ENCODE results near the gene RALGAPA2. TPM values are rescaled to one million over a fixed set of nuclear protein-coding genes. Genes with fewer than 3 reads are reported as not detected.

Gene RALGAPA2
- polyA plus RNA-seq, 2 of the 4 experiments (the other 2 are of a cell fraction): 4.0 to 4.7 TPM

GRCh38 chr20:20391766-20392165, 320.7 kb downstream of the RALGAPA2 start:
- POLR2A ChIA-PET: interaction anchor here (0.5 kb wide), 1 partner anchor 1336 kb away, joined by 4 read pairs; no protein-coding TSS in a partner anchor

GRCh38 chr20:20391115-20391514, 321.3 kb downstream of the RALGAPA2 start:
- WGBS (ENCODE audit: missing lambda C conversion rate): 68% methylated on average over 4 of the region's 4 CpGs
- Histone ChIP-seq H3K4me3 (no peak overlapping the region), H3K9me3 (no peaks in the 10 kb centered on the region), H3K4me1 (no peaks in the 10 kb centered on the region), H3K27ac (no peak overlapping the region), H3K4me2 (no peak overlapping the region)
- CTCF ChIA-PET: interaction anchor here (0.6 kb wide), 1 partner anchor 74 kb away, joined by 3 read pairs; no protein-coding TSS in a partner anchor
- DNase-seq (ENCODE audit: low read depth in 1 of 2, low spot score in 1 of 2) (no peak), FAIRE-seq (no peak), ATAC-seq (no peak)
- TF ChIP-seq MAFK (IDR thresholded peaks at IDR 0.05; ENCODE audit: partially characterized antibody): peak; percentile 61
- TF ChIP-seq RFX5 (IDR thresholded peaks at IDR 0.05): no peak
- no peak for TF ChIP-seq FOXS1 (CRISPR knock-in tag; IDR thresholded peaks at IDR 0.05)
- TF ChIP-seq GATA3 (IDR thresholded peaks at IDR 0.05; ENCODE audit: borderline replicate concordance): no peak
- POLR2A ChIA-PET: no interaction called here

More at GRCh38 chr20:20391766-20392165, 320.7 kb downstream of the RALGAPA2 start:
- FAIRE-seq: no peak
- no peak overlapping the region for H3K4me3 ChIP-seq
- TF ChIP-seq RARB (CRISPR knock-in tag; IDR thresholded peaks at IDR 0.05) (no peak), CEBPB (IDR thresholded peaks at IDR 0.05) (no peak), RNF2 (IDR thresholded peaks at IDR 0.05; ENCODE audit: borderline replicate concordance, low read depth) (no peak), EHMT2 (IDR thresholded peaks at IDR 0.05; ENCODE audit: low read depth) (no peak), CBX2 (IDR thresholded peaks at IDR 0.05; ENCODE audit: borderline replicate concordance, low read depth) (no peak), MAX (IDR thresholded peaks at IDR 0.05) (no peak), MAFK (IDR thresholded peaks at IDR 0.05; ENCODE audit: partially characterized antibody) (no peak), TP53 (CRISPR knock-in tag; IDR thresholded peaks at IDR 0.05) (no peak), ZFP36 (IDR thresholded peaks at IDR 0.05; ENCODE audit: borderline replicate concordance, partially characterized antibody) (no peak), POLR2AphosphoS2 (conservative IDR thresholded peaks at IDR 0.05; ENCODE audit: low read length) (no peak), GATA3 (IDR thresholded peaks at IDR 0.05; ENCODE audit: borderline replicate concordance) (no peak)
- DNase-seq (ENCODE audit: low read depth in 1 of 2, low spot score in 1 of 2): no peak
- CTCF ChIA-PET: no interaction called here
- H3K9me3 ChIP-seq: no peaks in the 10 kb centered on the region
- no peak overlapping the region for H3K4me2 ChIP-seq
- no peak for ATAC-seq
- WGBS (ENCODE audit: missing lambda C conversion rate): 82% methylated on average over 13 of the region's 13 CpGs
- H3K27ac ChIP-seq: no peak overlapping the region
- no peaks in the 10 kb centered on the region for H3K4me1 ChIP-seq

- no peak for ATAC-seq
- FAIRE-seq: no peak
- no peaks in the 10 kb centered on the region for H3K4me1 ChIP-seq
- H3K4me3 ChIP-seq: no peak overlapping the region
- 90% methylated on average over 9 of the region's 9 CpGs for WGBS (ENCODE audit: missing lambda C conversion rate)
- POLR2A ChIA-PET: no interaction called here
- H3K4me2 ChIP-seq: no peak overlapping the region
- no peak for TF ChIP-seq POLR2A (IDR thresholded peaks at IDR 0.05; ENCODE audit: low read length)
- no peak for TF ChIP-seq NPAS2 (CRISPR knock-in tag; IDR thresholded peaks at IDR 0.05; ENCODE audit: borderline replicate concordance)
- TF ChIP-seq RFX5 (IDR thresholded peaks at IDR 0.05): no peak
- TF ChIP-seq CTCF (IDR thresholded peaks at IDR 0.05): no peak
- no peak for TF ChIP-seq TP53 (CRISPR knock-in tag; IDR thresholded peaks at IDR 0.05)
- TF ChIP-seq POLR2AphosphoS2 (conservative IDR thresholded peaks at IDR 0.05; ENCODE audit: low read length): no peak
- no peak for TF ChIP-seq HEYL (CRISPR knock-in tag; IDR thresholded peaks at IDR 0.05)
- no peak for TF ChIP-seq CHD4 (IDR thresholded peaks at IDR 0.05; ENCODE audit: borderline replicate concordance)
- no peak for TF ChIP-seq RAD21 (conservative IDR thresholded peaks at IDR 0.05 in 1 of 2, IDR thresholded peaks at IDR 0.05 in 1 of 2)
- TF ChIP-seq MAZ (IDR thresholded peaks at IDR 0.05; ENCODE audit: borderline replicate concordance, low read depth, low read length): no peak
- TF ChIP-seq NFE2L2 (conservative IDR thresholded peaks at IDR 0.05; ENCODE audit: low read length): no peak
- TF ChIP-seq ZC3H11A (IDR thresholded peaks at IDR 0.05): no peak
- DNase-seq (ENCODE audit: low read depth in 1 of 2, low spot score in 1 of 2): no peak
- CTCF ChIA-PET: interaction anchor here (0.6 kb wide), 1 partner anchor 75 kb away, joined by 3 read pairs; no protein-coding TSS in a partner anchor
- H3K9me3 ChIP-seq: no peaks in the 10 kb centered on the region
- H3K27ac ChIP-seq: no peak overlapping the region
Measured at GRCh38 chr20:20390393-20390792, 322.1 kb downstream of the RALGAPA2 start.
